Transverse colon (tissue), 4 donors: Measurements from ENCODE around the gene AIF1L.

Source experiments
- CTCF ChIP-seq, 5 experiments: fragments of 200-600 bp in 3 of 5; fragments of 450-650 bp in 2 of 5; sonication (generic) in 3 of 5; IDR thresholded peaks; 1 replicate in 2 of 5; 2 replicates in 3 of 5; pipeline ENCODE4 v1.5.1; 2016 to 2017; ENCODE audit warnings: antibody characterized with exemption in 5 of 5, inconsistent platforms in 3 of 5, mild to moderate bottlenecking in 2 of 5, moderate library complexity in 1 of 5
- EP300 ChIP-seq: sonication (generic); formaldehyde crosslinking; IDR thresholded peaks from one replicate; pipeline ENCODE4 v1.6.1; 2017; ENCODE audit warnings: antibody characterized with exemption, low read depth
- POLR2A ChIP-seq: fragments of 450-650 bp; IDR thresholded peaks from one replicate; pipeline ENCODE4 v1.6.1; 2016; ENCODE audit warnings: antibody characterized with exemption, mild to moderate bottlenecking, moderate library complexity
- POLR2AphosphoS5 ChIP-seq, 3 donors: sonication (generic); formaldehyde crosslinking; IDR thresholded peaks; one replicate each; pipeline ENCODE4 v1.6.1; 2016; ENCODE audit warnings: antibody characterized with exemption in 3 of 3

GRCh38 chr9:131148966-131149687, 52.8 kb downstream of the AIF1L start:
- TF ChIP-seq CTCF (IDR thresholded peaks at IDR 0.05): no peak
- no peak for TF ChIP-seq POLR2AphosphoS5 (IDR thresholded peaks at IDR 0.05)
- TF ChIP-seq POLR2A: no peak
- no peak for TF ChIP-seq EP300
